ENCODE data around the gene HNRNPH3. TPM values are rescaled to one million over a fixed set of nuclear protein-coding genes. Genes with fewer than 3 reads are reported as not detected.
"Not testable (repeated sequence)": the region's sequence is repeated elsewhere in the genome, so short reads cannot be mapped to it uniquely, and the experiment has no call there.

HNRNPH3 gene
- total RNA-seq, 1 experiment from 2014 or later, result 143 TPM

GRCh38 chr10:68305854-68306253, 26.0 kb upstream of the HNRNPH3 start:
- DNase-seq (ENCODE audit: low read depth, low spot score) (no peak), ATAC-seq (no peak)
- in situ Hi-C loops (cut with HindIII; ENCODE audit: low pct_unique_long_range_greater_than_20kb, low sequenced_read_pairs) (no loop called here), intact Hi-C loops (cut with micrococcal nuclease; ENCODE audit: unreplicated experiment) (loop anchor here (10.0 kb wide), 1 partner anchor 221 kb away; no protein-coding TSS in a partner anchor)
- Histone ChIP-seq H3K27me3 (ENCODE audit: control insufficient read depth, insufficient read depth, low read length) (no peaks in the 10 kb centered on the region), H3K4me3 (ENCODE audit: low read depth in 2 of 2, low read length in 2 of 2) (no peak overlapping the region), H3K36me3 (ENCODE audit: control insufficient read depth, insufficient read depth, low read length) (no peaks in the 10 kb centered on the region), H3K9me3 (ENCODE audit: control insufficient read depth, insufficient read depth, low read depth, low read length) (no peaks in the 10 kb centered on the region), H3K4me1 (ENCODE audit: control insufficient read depth, insufficient read depth, low read length) (peaks cover 13% of the 10 kb centered on the region; the same call in 1 of the 2 replicates), H3K27ac (ENCODE audit: low read length) (no peak overlapping the region)
- ChIA-PET CTCF (interaction anchor here (0.6 kb wide), 1 partner anchor 105 kb away, joined by 3 read pairs; no protein-coding TSS in a partner anchor), POLR2A (no interaction called here)
- TF ChIP-seq, protein P1, sequence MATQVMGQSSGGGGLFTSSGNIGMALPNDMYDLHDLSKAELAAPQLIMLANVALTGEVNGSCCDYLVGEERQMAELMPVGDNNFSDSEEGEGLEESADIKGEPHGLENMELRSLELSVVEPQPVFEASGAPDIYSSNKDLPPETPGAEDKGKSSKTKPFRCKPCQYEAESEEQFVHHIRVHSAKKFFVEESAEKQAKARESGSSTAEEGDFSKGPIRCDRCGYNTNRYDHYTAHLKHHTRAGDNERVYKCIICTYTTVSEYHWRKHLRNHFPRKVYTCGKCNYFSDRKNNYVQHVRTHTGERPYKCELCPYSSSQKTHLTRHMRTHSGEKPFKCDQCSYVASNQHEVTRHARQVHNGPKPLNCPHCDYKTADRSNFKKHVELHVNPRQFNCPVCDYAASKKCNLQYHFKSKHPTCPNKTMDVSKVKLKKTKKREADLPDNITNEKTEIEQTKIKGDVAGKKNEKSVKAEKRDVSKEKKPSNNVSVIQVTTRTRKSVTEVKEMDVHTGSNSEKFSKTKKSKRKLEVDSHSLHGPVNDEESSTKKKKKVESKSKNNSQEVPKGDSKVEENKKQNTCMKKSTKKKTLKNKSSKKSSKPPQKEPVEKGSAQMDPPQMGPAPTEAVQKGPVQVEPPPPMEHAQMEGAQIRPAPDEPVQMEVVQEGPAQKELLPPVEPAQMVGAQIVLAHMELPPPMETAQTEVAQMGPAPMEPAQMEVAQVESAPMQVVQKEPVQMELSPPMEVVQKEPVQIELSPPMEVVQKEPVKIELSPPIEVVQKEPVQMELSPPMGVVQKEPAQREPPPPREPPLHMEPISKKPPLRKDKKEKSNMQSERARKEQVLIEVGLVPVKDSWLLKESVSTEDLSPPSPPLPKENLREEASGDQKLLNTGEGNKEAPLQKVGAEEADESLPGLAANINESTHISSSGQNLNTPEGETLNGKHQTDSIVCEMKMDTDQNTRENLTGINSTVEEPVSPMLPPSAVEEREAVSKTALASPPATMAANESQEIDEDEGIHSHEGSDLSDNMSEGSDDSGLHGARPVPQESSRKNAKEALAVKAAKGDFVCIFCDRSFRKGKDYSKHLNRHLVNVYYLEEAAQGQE (IDR thresholded peaks at IDR 0.05; ENCODE audit: insufficient read depth in 1 of 2, low read depth in 2 of 2, low read length in 1 of 2), result no peak
- no peak for TF ChIP-seq TCF7L2 (IDR thresholded peaks at IDR 0.05; ENCODE audit: low read depth, low read length)
- BruUV-seq (replicated peaks), result no TSS peak

DNA sequence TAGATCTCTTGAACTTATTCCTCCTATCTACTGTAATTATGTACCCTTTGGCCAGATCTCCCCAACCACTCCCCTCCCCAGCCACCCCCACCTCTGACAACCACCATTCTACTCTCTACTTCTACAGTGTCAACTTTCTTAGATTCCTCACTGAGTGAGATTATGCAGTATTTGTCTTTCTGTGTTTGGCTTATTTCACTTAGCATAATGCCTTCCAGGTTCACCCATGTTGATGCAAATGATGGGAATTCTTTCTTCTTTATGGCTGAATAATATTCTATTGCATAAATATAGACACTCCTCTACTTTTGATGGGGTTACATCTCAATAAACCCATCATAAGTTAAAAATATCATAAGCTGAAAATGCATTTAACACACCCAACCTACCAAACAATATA, 21.3 kb upstream of the HNRNPH3 start:
- TF ChIP-seq TCF7L2 (IDR thresholded peaks at IDR 0.05; ENCODE audit: low read depth, low read length) (no peak), SIN3A (IDR thresholded peaks at IDR 0.05; ENCODE audit: borderline replicate concordance, insufficient read depth, low read depth, low read length) (no peak), POLR2AphosphoS5 (IDR thresholded peaks at IDR 0.05; ENCODE audit: low read depth, low read length) (no peak)
- TF ChIP-seq, protein P2, sequence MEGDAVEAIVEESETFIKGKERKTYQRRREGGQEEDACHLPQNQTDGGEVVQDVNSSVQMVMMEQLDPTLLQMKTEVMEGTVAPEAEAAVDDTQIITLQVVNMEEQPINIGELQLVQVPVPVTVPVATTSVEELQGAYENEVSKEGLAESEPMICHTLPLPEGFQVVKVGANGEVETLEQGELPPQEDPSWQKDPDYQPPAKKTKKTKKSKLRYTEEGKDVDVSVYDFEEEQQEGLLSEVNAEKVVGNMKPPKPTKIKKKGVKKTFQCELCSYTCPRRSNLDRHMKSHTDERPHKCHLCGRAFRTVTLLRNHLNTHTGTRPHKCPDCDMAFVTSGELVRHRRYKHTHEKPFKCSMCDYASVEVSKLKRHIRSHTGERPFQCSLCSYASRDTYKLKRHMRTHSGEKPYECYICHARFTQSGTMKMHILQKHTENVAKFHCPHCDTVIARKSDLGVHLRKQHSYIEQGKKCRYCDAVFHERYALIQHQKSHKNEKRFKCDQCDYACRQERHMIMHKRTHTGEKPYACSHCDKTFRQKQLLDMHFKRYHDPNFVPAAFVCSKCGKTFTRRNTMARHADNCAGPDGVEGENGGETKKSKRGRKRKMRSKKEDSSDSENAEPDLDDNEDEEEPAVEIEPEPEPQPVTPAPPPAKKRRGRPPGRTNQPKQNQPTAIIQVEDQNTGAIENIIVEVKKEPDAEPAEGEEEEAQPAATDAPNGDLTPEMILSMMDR (IDR thresholded peaks at IDR 0.05), result no peak
- TF ChIP-seq, protein P1 (IDR thresholded peaks at IDR 0.05; ENCODE audit: insufficient read depth in 1 of 2, low read depth in 2 of 2, low read length in 1 of 2), result no peak
- Histone ChIP-seq H3K36me3 (ENCODE audit: control insufficient read depth, insufficient read depth, low read length) (no peaks in the 10 kb centered on the region), H3K27me3 (ENCODE audit: control insufficient read depth, insufficient read depth, low read length) (no peaks in the 10 kb centered on the region), H3K9me3 (ENCODE audit: control insufficient read depth, insufficient read depth, low read depth, low read length) (no peaks in the 10 kb centered on the region), H3K27ac (ENCODE audit: low read length) (no peak overlapping the region), H3K4me3 (ENCODE audit: low read depth in 2 of 2, low read length in 2 of 2) (no peak overlapping the region), H3K4me1 (ENCODE audit: control insufficient read depth, insufficient read depth, low read length) (no peaks in the 10 kb centered on the region)
- CTCF ChIA-PET, result no interaction called here
- in situ Hi-C loops (cut with HindIII; ENCODE audit: low pct_unique_long_range_greater_than_20kb, low sequenced_read_pairs) (no loop called here), intact Hi-C loops (cut with micrococcal nuclease; ENCODE audit: unreplicated experiment) (no loop called here)
- DNase-seq (ENCODE audit: low read depth, low spot score) (no peak), ATAC-seq (no peak)
- POLR2A ChIA-PET, result no interaction called here
- BruUV-seq (replicated peaks), result no TSS peak

GRCh38 chr10:68314930-68315329, 16.9 kb upstream of the HNRNPH3 start:
- POLR2A ChIA-PET, result interaction anchor here (0.6 kb wide), 1 partner anchor 130 kb away, joined by 19 read pairs; no protein-coding TSS in a partner anchor
- CTCF ChIA-PET, result interaction anchor here (0.7 to 0.8 kb wide), 2 partner anchors 13 to 19 kb away, joined by 4 to 5 read pairs; no protein-coding TSS in a partner anchor

More at GRCh38 chr10:68314930-68315329, 16.9 kb upstream of the HNRNPH3 start:
- H3K9me3 ChIP-seq (ENCODE audit: control insufficient read depth, insufficient read depth, low read depth, low read length), result peaks cover 10% of the 10 kb centered on the region; the same call in 1 of the 2 replicates
- intact Hi-C loops (cut with micrococcal nuclease; ENCODE audit: unreplicated experiment); H3K27me3 ChIP-seq (ENCODE audit: control insufficient read depth, insufficient read depth, low read length); H3K4me1 ChIP-seq (ENCODE audit: control insufficient read depth, insufficient read depth, low read length); H3K36me3 ChIP-seq (ENCODE audit: control insufficient read depth, insufficient read depth, low read length); H3K27ac ChIP-seq (ENCODE audit: low read length); H3K4me3 ChIP-seq (ENCODE audit: low read depth in 2 of 2, low read length in 2 of 2); DNase-seq (ENCODE audit: low read depth, low spot score); in situ Hi-C loops (cut with HindIII; ENCODE audit: low pct_unique_long_range_greater_than_20kb, low sequenced_read_pairs); BruUV-seq (replicated peaks): not testable (repeated sequence)
- ATAC-seq, result peak; percentile 42; the same call in 1 of the 2 replicates

Measured in Panc1 (cell line).